Stimulated activated CD4-positive, alpha-beta T cell treated with anti-CD3 and anti-CD28 coated beads, Interleukin-2, amount 100 ng/mL, for 48 hours (primary cell): ENCODE measurements around the gene ANTXR1.

Experiments
- DNase-seq, 2 donors: peaks; one replicate each; pipeline ENCODE4 v3.0.0-alpha.2; 2020

The ANTXR1 gene

GRCh38 chr2:69100220-69100723 lies 87.3 kb downstream of the ANTXR1 start:
- DNase-seq = no peak

DNA sequence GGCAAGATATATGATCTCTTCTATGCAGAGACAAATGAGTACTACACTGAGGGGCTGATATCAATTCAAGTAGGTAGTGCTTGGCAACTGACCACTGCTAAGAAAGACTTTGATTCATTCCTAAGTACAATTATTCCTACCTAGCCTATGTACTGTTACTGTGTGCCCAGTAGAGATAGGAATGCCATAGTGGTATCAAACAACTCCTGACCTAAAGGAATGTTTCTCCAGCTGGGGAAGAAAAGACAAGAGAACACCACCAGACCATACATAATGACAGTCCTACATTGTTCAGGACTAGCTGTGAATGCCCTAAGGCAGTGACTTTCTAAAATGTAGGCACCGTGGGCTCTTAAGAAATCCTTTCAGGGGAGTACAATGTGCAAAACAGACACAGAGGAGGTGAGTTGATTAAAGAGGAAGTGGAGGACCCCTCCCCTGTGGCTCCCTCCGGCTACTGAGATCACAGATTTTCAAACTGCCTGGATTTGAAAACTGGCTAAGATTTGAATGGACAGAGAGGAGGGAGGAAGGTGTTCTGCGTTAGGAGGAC lies 89.1 kb downstream of the ANTXR1 start:
- no peak for DNase-seq

- no peak for DNase-seq
These were observed 90.4 kb downstream of the ANTXR1 start for GRCh38 chr2:69103419-69103818.

DNA sequence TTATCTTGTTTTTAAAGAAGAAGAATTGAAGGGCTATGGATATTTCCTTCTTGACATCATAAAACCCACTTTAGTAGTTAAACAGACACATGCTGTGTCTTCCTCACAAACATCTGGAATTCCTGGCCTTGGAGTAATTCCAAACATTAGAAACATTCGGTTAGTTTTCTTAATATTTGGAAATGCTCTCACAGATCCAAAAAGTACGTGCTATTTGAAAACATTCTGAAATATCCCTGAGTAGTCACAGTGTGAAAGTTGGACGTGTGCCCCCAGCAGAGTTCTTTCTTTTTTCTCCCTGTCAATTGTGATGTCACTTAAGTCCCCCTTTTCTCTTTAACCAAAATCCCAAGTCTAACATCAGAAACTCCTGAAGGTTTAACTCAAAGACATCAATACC lies 91.3 kb downstream of the ANTXR1 start:
- no peak for DNase-seq

- no peak for DNase-seq
These were observed 96.3 kb downstream of the ANTXR1 start for GRCh38 chr2:69109255-69109654.

- DNase-seq = no peak
These were observed 98.1 kb downstream of the ANTXR1 start for GRCh38 chr2:69111076-69111475.

DNA sequence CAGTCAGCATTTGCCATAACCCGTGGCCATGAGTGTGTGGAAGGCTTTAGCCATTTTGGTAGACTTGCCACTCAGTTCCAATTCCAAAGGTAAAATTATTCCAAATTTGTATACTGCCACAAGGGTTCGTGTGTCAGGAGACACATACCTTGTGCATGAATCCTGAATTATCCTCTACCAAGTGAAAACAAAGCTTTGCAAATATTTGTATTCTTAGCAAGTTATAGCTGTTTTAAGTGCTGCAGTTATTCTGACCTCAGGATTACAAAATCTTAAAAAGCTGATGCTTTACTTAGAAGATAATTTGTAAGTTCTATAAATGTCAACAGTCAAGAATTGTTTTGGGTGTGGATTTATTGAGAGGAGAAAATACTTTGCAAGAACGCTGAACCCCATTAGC lies 100.6 kb downstream of the ANTXR1 start:
- no peak for DNase-seq

DNA sequence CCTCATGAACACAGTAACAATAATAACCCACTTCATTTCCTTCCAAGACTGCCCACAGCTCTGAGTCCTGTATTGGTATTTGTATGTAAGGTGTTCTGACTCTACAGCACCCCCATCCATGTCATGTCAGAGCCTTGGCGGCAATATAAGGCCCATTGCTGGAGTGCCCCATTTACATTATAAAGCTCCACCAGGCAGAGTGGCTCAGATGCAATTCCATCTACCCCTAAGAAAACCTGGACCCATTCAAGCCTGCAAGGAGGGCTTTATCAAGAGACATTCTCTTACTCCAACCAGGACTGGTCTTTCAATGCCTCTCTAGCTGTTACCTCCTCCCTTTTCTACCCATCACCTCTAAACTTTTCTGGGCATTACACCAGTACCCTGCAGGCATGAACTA lies 101.6 kb downstream of the ANTXR1 start:
- no peak for DNase-seq

DNA sequence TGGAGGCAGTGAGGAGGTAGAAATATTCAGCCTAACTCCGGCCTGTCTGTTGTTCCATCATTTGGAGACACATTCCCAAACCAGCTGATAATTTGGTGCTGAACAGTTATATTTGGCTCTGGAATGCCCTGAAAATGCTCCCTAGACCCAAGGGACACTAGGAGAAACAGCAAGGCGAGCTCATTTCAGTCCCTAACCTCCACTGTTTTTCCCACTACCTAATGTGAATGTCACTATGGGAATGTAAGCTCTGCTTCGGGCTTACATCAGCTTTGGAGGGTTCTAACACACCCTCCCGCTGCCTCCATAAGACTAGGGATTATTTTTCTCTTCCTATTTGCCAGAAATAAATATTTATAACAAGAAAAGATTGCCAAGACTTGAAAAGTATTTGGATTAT lies 103.5 kb downstream of the ANTXR1 start:
- no peak for DNase-seq

- DNase-seq = no peak
These were observed 105.6 kb downstream of the ANTXR1 start for GRCh38 chr2:69118609-69119008.

DNA sequence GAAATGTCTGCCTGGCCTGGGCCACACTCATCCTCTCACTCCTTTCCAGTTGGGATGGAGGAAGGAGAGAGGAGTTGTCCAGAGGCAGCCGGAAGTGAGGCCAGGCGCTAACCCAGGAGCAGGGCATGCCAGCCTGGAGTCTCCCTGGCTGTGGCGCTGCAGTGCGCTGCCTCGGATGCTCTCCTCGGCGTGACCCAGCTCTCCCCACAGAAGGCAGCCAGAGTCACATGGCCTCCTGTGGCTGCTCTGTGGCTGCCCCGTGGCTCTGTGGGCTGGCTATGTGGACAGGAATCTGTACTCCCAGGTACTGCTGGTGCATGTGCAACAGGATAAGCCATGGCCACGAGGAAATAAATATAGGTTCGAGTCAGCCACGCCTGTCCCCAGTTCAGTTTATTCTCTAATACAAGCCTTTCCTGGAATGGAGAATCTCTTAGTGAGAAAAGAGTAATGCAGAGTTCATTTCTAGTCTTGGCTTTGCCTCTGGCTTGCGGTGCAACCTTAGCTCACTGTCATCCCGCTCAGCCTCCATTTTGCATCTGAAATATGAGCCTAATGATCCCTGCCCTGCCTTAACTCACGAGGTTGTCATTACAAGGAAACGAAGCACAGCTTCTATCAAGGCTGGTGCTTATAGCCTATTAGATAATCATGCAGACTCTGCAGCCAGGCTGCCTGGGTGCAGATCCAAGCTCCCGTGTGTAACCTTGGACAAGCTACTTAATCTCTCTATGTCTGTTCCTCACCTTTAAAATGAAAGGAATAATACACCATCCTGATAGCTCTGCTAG lies 106.3 kb downstream of the ANTXR1 start:
- no peak for DNase-seq

DNA sequence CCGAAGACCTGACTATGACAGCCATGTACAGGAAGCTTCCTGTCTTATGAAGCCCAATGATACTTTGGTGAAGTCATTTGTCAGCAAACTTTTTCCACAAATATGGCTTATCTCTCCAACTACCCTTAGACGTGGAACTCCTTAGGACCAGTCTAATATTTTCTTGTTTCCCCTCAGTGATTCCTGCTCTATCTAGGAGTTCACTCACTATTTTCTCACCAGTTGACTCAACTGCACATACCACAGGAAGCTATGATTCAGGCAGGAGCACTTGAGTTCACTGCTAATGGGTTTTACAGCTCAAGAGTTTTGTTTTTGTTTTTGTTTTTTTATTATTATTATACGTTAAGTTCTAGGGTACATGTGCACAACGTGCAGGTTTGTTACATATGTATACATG lies 109.3 kb downstream of the ANTXR1 start:
- DNase-seq = no peak

GRCh38 chr2:69123182-69123581 lies 110.2 kb downstream of the ANTXR1 start:
- DNase-seq = no peak

DNA sequence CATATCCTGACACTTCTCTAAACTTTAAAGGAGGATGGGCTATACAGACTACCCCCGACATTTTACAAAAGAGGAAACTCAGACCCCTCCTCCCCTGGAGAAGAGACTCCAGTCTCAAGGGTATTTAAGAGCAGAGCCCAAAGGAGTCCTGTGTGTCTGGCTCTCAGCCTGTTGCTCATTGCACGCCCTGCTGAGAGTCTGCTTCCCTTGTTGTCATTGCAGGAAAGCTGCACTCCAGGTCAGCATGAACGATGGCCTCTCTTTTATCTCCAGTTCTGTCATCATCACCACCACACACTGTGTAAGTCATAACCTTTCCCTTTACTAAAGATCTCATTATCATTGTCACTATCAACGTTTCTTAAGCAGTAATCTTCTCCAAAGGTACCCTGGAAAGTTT lies 111.4 kb downstream of the ANTXR1 start:
- no peak for DNase-seq

- DNase-seq = no peak
These were observed 112.8 kb downstream of the ANTXR1 start for GRCh38 chr2:69125816-69126215.

GRCh38 chr2:69126341-69126740 lies 113.4 kb downstream of the ANTXR1 start:
- DNase-seq = no peak

GRCh38 chr2:69131452-69131851 lies 118.5 kb downstream of the ANTXR1 start:
- no peak for DNase-seq

DNA sequence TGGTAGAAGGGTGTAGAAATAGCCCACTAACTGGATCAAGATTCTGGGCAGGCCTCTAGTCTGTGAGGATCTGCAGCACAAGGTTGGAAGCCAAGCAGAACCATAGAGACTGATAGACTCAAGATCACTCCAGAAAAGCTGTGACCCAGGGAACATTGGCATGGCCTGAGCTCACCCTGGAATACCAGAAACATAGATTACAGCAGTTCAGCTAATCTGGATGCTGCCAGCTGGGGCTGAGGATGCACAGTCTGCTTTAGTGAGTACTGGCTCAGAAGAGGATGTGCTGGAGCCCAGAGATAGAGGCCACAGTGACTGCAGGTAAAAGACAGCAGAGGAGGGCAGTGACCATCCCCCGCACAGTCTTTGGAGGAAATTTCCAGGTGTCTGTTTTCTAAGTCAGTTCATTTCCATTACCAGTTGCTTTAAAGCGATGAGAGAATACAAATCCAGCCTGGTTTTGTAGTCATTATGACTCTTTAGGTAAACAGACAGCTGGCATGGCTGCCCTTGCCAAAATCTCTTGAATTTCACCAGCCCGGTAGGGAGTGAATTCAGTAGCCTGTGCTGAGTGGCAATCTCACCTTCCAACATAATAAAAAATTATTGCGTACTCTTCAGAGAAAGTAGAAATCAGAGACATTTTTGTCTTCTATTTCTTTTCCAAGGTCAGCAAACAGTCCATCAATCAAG lies 119.2 kb downstream of the ANTXR1 start:
- no peak for DNase-seq

- no peak for DNase-seq
These were observed 120.1 kb downstream of the ANTXR1 start for GRCh38 chr2:69132960-69133590.

DNA sequence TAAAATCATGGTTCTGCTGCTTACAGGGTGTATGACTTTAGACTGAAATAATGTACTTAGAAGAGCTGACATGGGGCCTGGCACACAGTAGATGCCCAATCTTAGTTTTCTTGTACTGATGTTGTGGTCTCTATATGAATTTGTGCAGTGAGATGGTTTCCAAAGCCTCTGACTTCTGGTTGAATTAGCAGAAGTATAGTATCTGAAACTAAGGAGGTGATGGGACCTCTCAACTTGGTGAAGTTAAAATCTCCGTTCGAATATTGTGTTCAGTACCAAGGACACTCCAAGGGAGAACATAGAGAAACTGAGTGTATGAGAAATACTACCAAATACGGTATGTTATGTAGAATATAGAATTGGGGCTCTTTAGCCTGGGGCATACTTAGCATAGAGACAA lies 120.9 kb downstream of the ANTXR1 start:
- DNase-seq = no peak

DNA sequence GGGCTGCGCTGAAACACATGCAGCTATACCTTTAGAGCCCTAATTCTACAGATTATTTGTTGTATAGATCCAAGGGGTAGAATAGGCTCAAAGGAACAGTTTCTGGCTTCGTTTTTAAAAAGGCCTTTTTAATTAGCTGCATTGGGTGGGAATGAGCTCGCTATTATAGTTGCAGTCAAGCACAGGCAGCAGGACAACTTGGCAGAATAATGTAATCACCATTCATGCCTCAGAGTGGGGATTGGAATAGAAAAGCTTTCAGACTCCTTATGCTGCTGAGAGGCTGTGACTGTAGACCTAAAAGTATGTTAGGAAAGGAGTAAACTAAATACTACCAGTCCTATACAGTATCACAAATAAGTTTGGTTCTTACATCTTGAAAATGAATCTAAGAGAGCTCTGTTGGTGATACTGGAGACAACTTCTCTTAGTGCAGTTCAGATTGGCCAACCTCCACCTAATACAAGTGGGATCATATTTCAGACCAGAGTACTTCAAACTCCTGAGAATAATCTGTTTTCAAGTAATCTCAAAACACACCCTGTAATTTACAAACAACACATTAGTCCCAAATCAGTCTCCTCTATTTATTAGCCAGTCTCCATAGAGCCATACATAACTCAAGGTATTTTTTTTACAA lies 121.4 kb downstream of the ANTXR1 start:
- no peak for DNase-seq

DNA sequence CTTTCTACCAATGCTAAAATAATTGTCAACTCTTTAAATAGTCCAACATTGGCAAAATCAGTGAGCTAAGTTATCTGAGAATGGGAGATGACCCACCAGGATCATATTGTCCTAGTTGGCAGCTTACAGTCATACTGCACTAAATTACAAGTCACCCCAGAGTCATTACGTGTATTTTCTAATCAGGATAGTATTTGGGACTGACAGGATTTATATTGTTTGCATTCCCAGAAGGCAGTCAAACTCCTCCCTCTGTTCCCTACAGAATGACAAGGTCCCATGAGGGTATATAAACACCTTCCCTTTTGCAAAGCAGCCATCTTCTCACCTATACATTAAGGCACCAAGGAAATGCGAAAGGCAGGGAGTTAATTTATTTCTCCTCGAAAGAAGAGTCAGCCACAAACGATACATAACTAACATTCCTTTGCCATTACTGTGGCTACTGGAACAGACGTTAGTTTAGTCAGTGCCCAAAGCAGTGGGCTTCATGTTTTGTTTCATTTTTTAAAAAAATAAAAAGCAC lies 125.3 kb downstream of the ANTXR1 start:
- no peak for DNase-seq
